HepG2 (cell line): ENCODE measurements around the gene RASIP1. TPM values are rescaled to one million over a fixed set of nuclear protein-coding genes. Genes with fewer than 3 reads are reported as not detected.

Experiments
- AGO2 ChIP-seq: fragments of 200-400 bp; formaldehyde crosslinking; optimal IDR thresholded peaks from 2 replicates; pipeline ENCODE3; 2017; ENCODE audit warnings: mild to moderate bottlenecking, low read depth, low read length, moderate library complexity
- ATF7-NPFF ChIP-seq: sonication (generic); formaldehyde crosslinking; IDR thresholded peaks from 2 replicates; pipeline ENCODE4 v1.8.1; 2023; ENCODE audit warnings: mild to moderate bottlenecking, low read depth, missing genetic modification reagents, moderate library complexity
- HNRNPL ChIP-seq: fragments of 200-400 bp; formaldehyde crosslinking; IDR thresholded peaks from 2 replicates; pipeline ENCODE4 v1.6.1; 2017; ENCODE audit warnings: mild to moderate bottlenecking, low read depth, low read length
- MXD4 ChIP-seq: IDR thresholded peaks from 2 replicates; pipeline ENCODE4 v1.6.1; 2016; ENCODE audit warnings: mild to moderate bottlenecking, missing biosample characterization, missing genetic modification reagents
- NFYB ChIP-seq: sonication (generic); formaldehyde crosslinking; IDR thresholded peaks from 2 replicates; pipeline ENCODE4 v1.4.0; 2020; ENCODE audit warnings: missing genetic modification reagents
- RAD21 ChIP-seq: fragments of 450-650 bp; formaldehyde crosslinking; IDR thresholded peaks from 2 replicates; pipeline ENCODE4 v1.5.0; 2020; ENCODE audit warnings: mild to moderate bottlenecking
- RBAK ChIP-seq: sonication (generic); formaldehyde crosslinking; IDR thresholded peaks from 2 replicates; pipeline ENCODE4 v1.5.1; 2020; ENCODE audit warnings: mild to moderate bottlenecking, missing genetic modification reagents
- RFXAP ChIP-seq: sonication (generic); formaldehyde crosslinking; IDR thresholded peaks from 2 replicates; pipeline ENCODE4 v1.4.0; 2020; ENCODE audit warnings: missing genetic modification reagents, borderline replicate concordance
- TOPORS ChIP-seq: sonication (generic); formaldehyde crosslinking; IDR thresholded peaks from 2 replicates; pipeline ENCODE4 v1.8.0; 2023; ENCODE audit warnings: mild to moderate bottlenecking, missing genetic modification reagents
- XRCC5 ChIP-seq: fragments of 200-400 bp; formaldehyde crosslinking; optimal IDR thresholded peaks from 2 replicates; pipeline ENCODE3; 2017; ENCODE audit warnings: mild to moderate bottlenecking, low read length
- YEATS4 ChIP-seq: sonication (generic); formaldehyde crosslinking; IDR thresholded peaks from 2 replicates; pipeline ENCODE4 v1.4.0; 2020; ENCODE audit warnings: missing genetic modification reagents, borderline replicate concordance
- ZNF160 ChIP-seq: sonication (generic); formaldehyde crosslinking; IDR thresholded peaks from 2 replicates; pipeline ENCODE4 v1.8.0; 2022; ENCODE audit warnings: mild to moderate bottlenecking, inconsistent platforms, missing genetic modification reagents
- ZNF180 ChIP-seq: sonication (generic); formaldehyde crosslinking; IDR thresholded peaks from 2 replicates; pipeline ENCODE4 v1.4.0; 2020; ENCODE audit warnings: low read depth, missing genetic modification reagents, borderline replicate concordance
- polyA plus RNA-seq, 8 experiments: library from polyadenylated mRNA; depleted of rRNA in 3 of 8; stranded (reverse) in 7 of 8; unstranded in 1 of 8; fragments of >200 nt; fragmentation: Illumina TruSeq in 4 of 8; extraction: Trizol in 4 of 8; gene quantifications; 2 replicates each; pipeline versions ENCODE4 v1.2.1 to v1.2.3, GENCODE V29; 2011 to 2016; ENCODE audit warnings: low read depth in 4 of 8, missing spikeins in 1 of 8, mixed read lengths in 1 of 8; ENCODE audit not compliant: insufficient read depth in 1 of 8
- total RNA-seq, 5 experiments: library from RNA; depleted of rRNA; stranded (reverse); fragments of >200 nt; fragmentation: Illumina TruSeq; extraction: Trizol; gene quantifications; 2 replicates each; pipeline ENCODE4 v1.2.3, GENCODE V29; 2016; ENCODE audit warnings: low read depth in 1 of 5
- TF ChIP-seq, protein P1 (sequence below): sonication (generic); formaldehyde crosslinking; IDR thresholded peaks from 2 replicates; pipeline ENCODE4 v1.4.0; 2020; ENCODE audit warnings: mild to moderate bottlenecking, missing genetic modification reagents
- TF ChIP-seq, protein P2 (sequence below): IDR thresholded peaks from 2 replicates; pipeline ENCODE4 v1.6.1; 2016; ENCODE audit warnings: missing genetic modification reagents, missing compliant biosample characterization
- TF ChIP-seq, protein P3 (sequence below): sonication (generic); formaldehyde crosslinking; conservative IDR thresholded peaks from 2 replicates; pipeline ENCODE4 v1.4.0; 2020; ENCODE audit warnings: missing genetic modification reagents
- TF ChIP-seq, protein P4 (sequence below): sonication (generic); formaldehyde crosslinking; IDR thresholded peaks from 2 replicates; pipeline ENCODE4 v1.5.1; 2020; ENCODE audit warnings: missing genetic modification reagents, mild to moderate bottlenecking, borderline replicate concordance
- TF ChIP-seq, protein P5 (sequence below): sonication (generic); formaldehyde crosslinking; IDR thresholded peaks from 2 replicates; pipeline ENCODE4 v1.5.0; 2020; ENCODE audit warnings: missing genetic modification reagents
- TF ChIP-seq, protein P6 (sequence below): sonication (generic); formaldehyde crosslinking; IDR thresholded peaks from 2 replicates; pipeline ENCODE4 v1.4.0; 2020; ENCODE audit warnings: missing genetic modification reagents

Gene RASIP1
- total and polyA plus RNA-seq, 2 of the 13 experiments (the other 11 are each of a cell fraction or from before 2014, with no cell fraction given) = 0.44 to 0.58 TPM

DNA sequence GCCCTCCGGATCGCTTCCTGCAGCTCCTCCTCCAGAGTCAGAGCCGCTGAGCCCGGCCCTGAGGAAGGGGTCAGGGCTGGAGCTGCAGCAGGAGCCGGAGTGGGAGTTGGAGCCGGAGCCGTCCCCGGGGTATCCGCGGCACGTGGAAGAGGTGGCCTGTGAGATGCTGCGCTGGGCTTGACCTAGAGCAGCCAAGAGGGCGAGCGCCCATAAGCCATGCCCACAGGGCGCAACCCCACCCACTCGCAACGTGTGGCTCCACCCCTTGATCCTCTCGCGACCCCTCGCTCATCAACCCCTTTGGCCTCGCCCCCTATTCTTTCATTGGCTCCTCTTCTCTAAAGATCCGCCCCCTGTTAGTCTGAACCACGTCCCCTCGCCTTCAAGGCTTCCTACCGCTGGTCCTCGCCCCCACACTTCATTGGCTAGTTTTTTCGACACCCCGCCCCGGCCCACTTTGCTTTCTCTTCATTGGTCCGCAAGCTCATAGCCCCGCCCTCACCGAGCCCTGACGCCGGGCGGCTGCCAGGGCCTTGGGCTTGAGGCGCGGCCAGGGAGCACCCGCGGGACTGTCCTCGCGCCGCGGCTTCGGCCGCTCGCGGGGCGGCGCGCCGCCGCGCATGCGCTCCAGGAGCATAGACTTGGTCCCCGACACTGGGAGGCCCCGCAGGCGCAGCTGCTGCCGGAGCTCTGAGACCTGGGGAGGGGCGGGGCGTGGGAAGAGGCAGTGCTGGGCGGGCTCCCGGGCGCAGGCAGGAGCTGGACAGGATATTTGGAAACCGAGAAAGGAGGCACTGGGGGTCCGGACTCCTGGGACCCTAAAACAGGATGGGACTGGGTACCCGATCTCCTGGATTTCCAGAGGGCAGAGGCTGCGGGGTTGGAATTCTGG lies 26.3 kb downstream of the RASIP1 start (continued):
- TF ChIP-seq TOPORS (CRISPR knock-in tag) = peak; percentile 67; the same call in 1 of the 2 replicates
- TF ChIP-seq, protein P1, sequence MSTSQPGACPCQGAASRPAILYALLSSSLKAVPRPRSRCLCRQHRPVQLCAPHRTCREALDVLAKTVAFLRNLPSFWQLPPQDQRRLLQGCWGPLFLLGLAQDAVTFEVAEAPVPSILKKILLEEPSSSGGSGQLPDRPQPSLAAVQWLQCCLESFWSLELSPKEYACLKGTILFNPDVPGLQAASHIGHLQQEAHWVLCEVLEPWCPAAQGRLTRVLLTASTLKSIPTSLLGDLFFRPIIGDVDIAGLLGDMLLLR = peak; percentile 55; the same call in 1 of the 2 replicates
- no peak for TF ChIP-seq RBAK (CRISPR knock-in tag)
- TF ChIP-seq HNRNPL = 0 out of 2 replicates have a peak, but pooled peaks have one; percentile 43
- peak; percentile 91 for TF ChIP-seq NFYB
- TF ChIP-seq RAD21 (CRISPR knock-in tag) = 0 out of 2 replicates have a peak, but pooled peaks have one; percentile 27
- TF ChIP-seq, protein P2, sequence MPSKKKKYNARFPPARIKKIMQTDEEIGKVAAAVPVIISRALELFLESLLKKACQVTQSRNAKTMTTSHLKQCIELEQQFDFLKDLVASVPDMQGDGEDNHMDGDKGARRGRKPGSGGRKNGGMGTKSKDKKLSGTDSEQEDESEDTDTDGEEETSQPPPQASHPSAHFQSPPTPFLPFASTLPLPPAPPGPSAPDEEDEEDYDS (CRISPR knock-in tag) = peak; percentile 78
- TF ChIP-seq ZNF160 (CRISPR knock-in tag) = peak; percentile 8; the same call in 1 of the 2 replicates
- TF ChIP-seq, protein P3, sequence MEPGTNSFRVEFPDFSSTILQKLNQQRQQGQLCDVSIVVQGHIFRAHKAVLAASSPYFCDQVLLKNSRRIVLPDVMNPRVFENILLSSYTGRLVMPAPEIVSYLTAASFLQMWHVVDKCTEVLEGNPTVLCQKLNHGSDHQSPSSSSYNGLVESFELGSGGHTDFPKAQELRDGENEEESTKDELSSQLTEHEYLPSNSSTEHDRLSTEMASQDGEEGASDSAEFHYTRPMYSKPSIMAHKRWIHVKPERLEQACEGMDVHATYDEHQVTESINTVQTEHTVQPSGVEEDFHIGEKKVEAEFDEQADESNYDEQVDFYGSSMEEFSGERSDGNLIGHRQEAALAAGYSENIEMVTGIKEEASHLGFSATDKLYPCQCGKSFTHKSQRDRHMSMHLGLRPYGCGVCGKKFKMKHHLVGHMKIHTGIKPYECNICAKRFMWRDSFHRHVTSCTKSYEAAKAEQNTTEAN (CRISPR knock-in tag) = peak; percentile 74; the same call in 1 of the 2 replicates
- TF ChIP-seq, protein P4, sequence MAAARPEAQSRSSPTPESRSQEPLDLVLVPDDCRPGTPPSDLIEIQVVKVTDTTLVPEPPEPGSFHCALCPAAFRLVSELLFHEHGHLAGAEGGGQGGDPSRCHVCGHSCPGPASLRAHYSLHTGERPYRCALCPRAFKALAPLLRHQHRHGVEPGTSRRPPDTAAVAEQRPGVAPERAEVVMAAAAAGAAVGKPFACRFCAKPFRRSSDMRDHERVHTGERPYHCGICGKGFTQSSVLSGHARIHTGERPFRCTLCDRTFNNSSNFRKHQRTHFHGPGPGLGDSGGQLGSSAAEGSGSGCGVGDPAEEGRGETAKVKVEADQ = 0 out of 2 replicates have a peak, but pooled peaks have one; percentile 51
- TF ChIP-seq ZNF180 (CRISPR knock-in tag) = no peak
- peak; percentile 57; the same call in 1 of the 2 replicates for TF ChIP-seq YEATS4 (CRISPR knock-in tag)
- TF ChIP-seq, protein P5, sequence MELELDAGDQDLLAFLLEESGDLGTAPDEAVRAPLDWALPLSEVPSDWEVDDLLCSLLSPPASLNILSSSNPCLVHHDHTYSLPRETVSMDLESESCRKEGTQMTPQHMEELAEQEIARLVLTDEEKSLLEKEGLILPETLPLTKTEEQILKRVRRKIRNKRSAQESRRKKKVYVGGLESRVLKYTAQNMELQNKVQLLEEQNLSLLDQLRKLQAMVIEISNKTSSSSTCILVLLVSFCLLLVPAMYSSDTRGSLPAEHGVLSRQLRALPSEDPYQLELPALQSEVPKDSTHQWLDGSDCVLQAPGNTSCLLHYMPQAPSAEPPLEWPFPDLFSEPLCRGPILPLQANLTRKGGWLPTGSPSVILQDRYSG (CRISPR knock-in tag) = no peak
- TF ChIP-seq MXD4 (CRISPR knock-in tag) = peak; percentile 48; the same call in 1 of the 2 replicates
- TF ChIP-seq XRCC5 = peak; percentile 60
- TF ChIP-seq RFXAP (CRISPR knock-in tag) = peak; percentile 82; the same call in 1 of the 2 replicates
- peak; percentile 80 for TF ChIP-seq AGO2
- TF ChIP-seq ATF7-NPFF (CRISPR knock-in tag) = peak; percentile 65; the same call in 1 of the 2 replicates
- TF ChIP-seq, protein P6, sequence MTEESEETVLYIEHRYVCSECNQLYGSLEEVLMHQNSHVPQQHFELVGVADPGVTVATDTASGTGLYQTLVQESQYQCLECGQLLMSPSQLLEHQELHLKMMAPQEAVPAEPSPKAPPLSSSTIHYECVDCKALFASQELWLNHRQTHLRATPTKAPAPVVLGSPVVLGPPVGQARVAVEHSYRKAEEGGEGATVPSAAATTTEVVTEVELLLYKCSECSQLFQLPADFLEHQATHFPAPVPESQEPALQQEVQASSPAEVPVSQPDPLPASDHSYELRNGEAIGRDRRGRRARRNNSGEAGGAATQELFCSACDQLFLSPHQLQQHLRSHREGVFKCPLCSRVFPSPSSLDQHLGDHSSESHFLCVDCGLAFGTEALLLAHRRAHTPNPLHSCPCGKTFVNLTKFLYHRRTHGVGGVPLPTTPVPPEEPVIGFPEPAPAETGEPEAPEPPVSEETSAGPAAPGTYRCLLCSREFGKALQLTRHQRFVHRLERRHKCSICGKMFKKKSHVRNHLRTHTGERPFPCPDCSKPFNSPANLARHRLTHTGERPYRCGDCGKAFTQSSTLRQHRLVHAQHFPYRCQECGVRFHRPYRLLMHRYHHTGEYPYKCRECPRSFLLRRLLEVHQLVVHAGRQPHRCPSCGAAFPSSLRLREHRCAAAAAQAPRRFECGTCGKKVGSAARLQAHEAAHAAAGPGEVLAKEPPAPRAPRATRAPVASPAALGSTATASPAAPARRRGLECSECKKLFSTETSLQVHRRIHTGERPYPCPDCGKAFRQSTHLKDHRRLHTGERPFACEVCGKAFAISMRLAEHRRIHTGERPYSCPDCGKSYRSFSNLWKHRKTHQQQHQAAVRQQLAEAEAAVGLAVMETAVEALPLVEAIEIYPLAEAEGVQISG (CRISPR knock-in tag) = no peak
